HCT116 (cell line): ENCODE data around the gene PAOX. TPM values are rescaled to one million over a fixed set of nuclear protein-coding genes. Genes with fewer than 3 reads are reported as not detected.

Experiments
- ATAC-seq: fragments of 200-7000 bp; cut with Tn5 transposase; 2 replicates; pipeline ENCODE4 v1.9.1; 2020; ENCODE audit warnings: mild to moderate bottlenecking, moderate library complexity
- BruUV-seq: library from RNA; stranded (reverse); fragments of 400-500 nt; replicated peaks from 2 replicates; lab custom pipeline; 2021; lab: Mats Ljungman, UMichigan
- CTCF ChIA-PET: fragments of 300-600 bp; sonication (Branson Sonifier 250); formaldehyde crosslinking; loops from one replicate; lab custom pipeline; 2021; ENCODE audit warnings: antibody characterized with exemption; lab: Charles Lee
- POLR2A ChIA-PET: fragments of 300-600, 350-600 bp; sonication (Branson Sonifier 250); formaldehyde crosslinking; loops from one replicate; lab custom pipeline; 2021; ENCODE audit warnings: antibody characterized with exemption; lab: Charles Lee
- RAD21 ChIA-PET, 2 experiments: fragments of 300-600 bp; sonication (Branson Sonifier 250); formaldehyde crosslinking; loops; one replicate each; lab custom pipeline; 2023; ENCODE audit warnings: low total read pairs in 2 of 2; ENCODE audit not compliant: uncharacterized antibody in 2 of 2, unreplicated experiment in 2 of 2, low non-redundant PET in 1 of 2; lab: Charles Lee
- DNase-seq: peaks from one replicate; pipeline ENCODE4 v3.0.0-alpha.2; 2010; ENCODE audit warnings: low read depth, low spot score
- H2AFZ ChIP-seq: fragments of 200-600 bp; shearing (Covaris generic), sonication (generic); 2 replicates; pipeline ENCODE4 v1.6.1; 2017; ENCODE audit warnings: low read depth, mixed run types, mixed read lengths, antibody characterized with exemption, low read length; ENCODE audit not compliant: poor library complexity, severe bottlenecking
- H3K27ac ChIP-seq: 2 replicates; pipeline ENCODE4 v1.5.1; 2012; ENCODE audit warnings: low read depth, low read length
- H3K27me3 ChIP-seq: fragments of 200-600 bp; sonication (generic); 2 replicates; pipeline ENCODE4 v1.6.1; 2016; ENCODE audit warnings: mixed run types, low read length, mixed read lengths; ENCODE audit not compliant: insufficient read depth
- H3K36me3 ChIP-seq, 2 experiments: fragments of 200-500 bp in 1 of 2; fragments of 200-600 bp in 1 of 2; sonication (Bioruptor generic) in 1 of 2; sonication (generic) in 1 of 2; 2 replicates each; pipeline versions ENCODE4 v1.5.1 to v1.6.1; 2014 to 2016; ENCODE audit warnings: low read length in 2 of 2, inconsistent platforms in 1 of 2, mixed read lengths in 1 of 2, mixed run types in 1 of 2; ENCODE audit not compliant: insufficient read depth in 2 of 2, control insufficient read depth in 1 of 2
- H3K4me1 ChIP-seq, 2 experiments: fragments of 200-600 bp in 1 of 2; sonication (generic) in 1 of 2; 2 replicates each; pipeline versions ENCODE4 v1.5.1 to v1.6.1; 2012 to 2017; ENCODE audit warnings: low read length in 2 of 2, inconsistent platforms in 1 of 2, mild to moderate bottlenecking in 1 of 2, mixed read lengths in 1 of 2, mixed run types in 1 of 2, moderate library complexity in 1 of 2; ENCODE audit not compliant: insufficient read depth in 2 of 2, control insufficient read depth in 1 of 2
- H3K4me2 ChIP-seq: fragments of 200-600 bp; sonication (generic); 2 replicates; pipeline ENCODE4 v1.6.1; 2017; ENCODE audit warnings: mixed run types, low read length, mixed read lengths
- H3K4me3 ChIP-seq, 2 experiments: fragments of 200-600 bp in 1 of 2; sonication (generic) in 1 of 2; replicated peaks in 1 of 2; 2 replicates each; pipeline ENCODE4 v1.5.1; 2011 to 2016; ENCODE audit warnings: low read length in 2 of 2, control low read depth in 1 of 2, low read depth in 1 of 2, mild to moderate bottlenecking in 1 of 2, mixed read lengths in 1 of 2, mixed run types in 1 of 2
- H3K79me2 ChIP-seq: fragments of 200-600 bp; sonication (generic); 2 replicates; pipeline ENCODE4 v1.6.1; 2017; ENCODE audit warnings: mild to moderate bottlenecking, mixed run types, low read length, moderate library complexity, mixed read lengths; ENCODE audit not compliant: insufficient read depth
- H3K9ac ChIP-seq: fragments of 200-600 bp; sonication (generic); 2 replicates; pipeline ENCODE4 v1.6.1; 2016; ENCODE audit warnings: low read length, mixed read lengths
- H3K9me2 ChIP-seq: fragments of 200-600 bp; sonication (generic), shearing (Covaris generic); 2 replicates; pipeline ENCODE4 v1.6.1; 2017; ENCODE audit warnings: mixed run types, mild to moderate bottlenecking, moderate library complexity; ENCODE audit not compliant: insufficient read depth
- H3K9me3 ChIP-seq, 2 experiments: fragments of 200-500 bp in 1 of 2; fragments of 200-600 bp in 1 of 2; sonication (Bioruptor generic) in 1 of 2; sonication (generic) in 1 of 2; 2 replicates each; pipeline ENCODE4 v1.6.1; 2014 to 2017; ENCODE audit warnings: low read length in 2 of 2, mixed read lengths in 2 of 2, inconsistent platforms in 1 of 2, low read depth in 1 of 2, mild to moderate bottlenecking in 1 of 2, mixed run types in 1 of 2, moderate library complexity in 1 of 2; ENCODE audit not compliant: control insufficient read depth in 1 of 2, insufficient read depth in 1 of 2
- H4K20me1 ChIP-seq: fragments of 200-600 bp; sonication (generic), shearing (Covaris generic); 2 replicates; pipeline ENCODE4 v1.6.1; 2017; ENCODE audit warnings: mixed run types, mild to moderate bottlenecking, moderate library complexity; ENCODE audit not compliant: insufficient read depth
- ATF3 ChIP-seq: IDR thresholded peaks from 2 replicates; pipeline ENCODE4 v1.6.1; 2012
- CBX3 ChIP-seq: IDR thresholded peaks from 2 replicates; pipeline ENCODE4 v1.6.1; 2012; ENCODE audit warnings: low read depth
- CTCF ChIP-seq, 3 experiments: fragments of 200-600 bp in 1 of 3; sonication (generic) in 1 of 3; IDR thresholded peaks in 2 of 3; conservative IDR thresholded peaks in 1 of 3; 2 replicates each; pipeline ENCODE4 v1.5.1; 2012 to 2017; ENCODE audit warnings: low read depth in 2 of 3, low read length in 2 of 3, antibody characterized with exemption in 1 of 3, borderline replicate concordance in 1 of 3, control low read depth in 1 of 3, mild to moderate bottlenecking in 1 of 3, mixed read lengths in 1 of 3, mixed run types in 1 of 3, moderate library complexity in 1 of 3; ENCODE audit not compliant: insufficient read depth in 1 of 3
- EGR1 ChIP-seq: IDR thresholded peaks from 2 replicates; pipeline ENCODE4 v1.6.1; 2012; ENCODE audit warnings: low read depth
- ELF1 ChIP-seq: IDR thresholded peaks from 2 replicates; pipeline ENCODE4 v1.6.1; 2012; ENCODE audit warnings: low read depth, borderline replicate concordance
- EZH2 ChIP-seq: fragments of 200-600 bp; sonication (generic); IDR thresholded peaks from 2 replicates; pipeline ENCODE4 v1.6.1; 2017; ENCODE audit warnings: antibody characterized with exemption, mixed run types
- EZH2phosphoT487 ChIP-seq: fragments of 200-600 bp; IDR thresholded peaks from 2 replicates; pipeline ENCODE4 v1.6.1; 2018; ENCODE audit warnings: antibody characterized with exemption, borderline replicate concordance
- FOSL1 ChIP-seq: IDR thresholded peaks from 2 replicates; pipeline ENCODE4 v1.6.1; 2012; ENCODE audit warnings: low read depth
- MAX ChIP-seq: IDR thresholded peaks from 2 replicates; pipeline ENCODE4 v1.6.1; 2012
- POLR2A ChIP-seq: IDR thresholded peaks from 2 replicates; pipeline ENCODE4 v1.7.0; 2011; ENCODE audit warnings: borderline replicate concordance; ENCODE audit not compliant: insufficient read depth, insufficient read length; ENCODE audit errors: extremely low read depth
- RAD21 ChIP-seq: IDR thresholded peaks from 2 replicates; pipeline ENCODE4 v1.6.1; 2012; ENCODE audit warnings: low read depth, mild to moderate bottlenecking
- SIN3A ChIP-seq: IDR thresholded peaks from 2 replicates; pipeline ENCODE4 v1.6.1; 2012; ENCODE audit warnings: low read depth
- SP1 ChIP-seq: IDR thresholded peaks from 2 replicates; pipeline ENCODE4 v1.6.1; 2012; ENCODE audit warnings: low read depth
- TCF7L2 ChIP-seq: IDR thresholded peaks from 2 replicates; pipeline ENCODE4 v1.7.0; 2011; ENCODE audit warnings: borderline replicate concordance, inconsistent platforms; ENCODE audit not compliant: insufficient read depth, insufficient read length; ENCODE audit errors: extremely low read depth
- YY1 ChIP-seq: IDR thresholded peaks from 2 replicates; pipeline ENCODE4 v1.6.1; 2011; ENCODE audit warnings: low read length, low read depth, moderate library complexity, mild to moderate bottlenecking; ENCODE audit not compliant: insufficient replicate concordance; ENCODE audit errors: extremely low read depth
- ZBTB33 ChIP-seq: IDR thresholded peaks from 2 replicates; pipeline ENCODE4 v1.6.1; 2011; ENCODE audit warnings: mild to moderate bottlenecking, low read length, moderate library complexity; ENCODE audit not compliant: insufficient replicate concordance; ENCODE audit errors: extremely low read depth
- ZFX ChIP-seq: fragments of 450-650 bp; IDR thresholded peaks from 2 replicates; pipeline ENCODE4 v1.6.1; 2017
- intact Hi-C: fragments of 100-400 bp; cut with micrococcal nuclease; formaldehyde crosslinking; loops from 2 replicates; pipeline ENCODE4 v1.10.0; 2022
- total RNA-seq: library from RNA; stranded (reverse); gene quantifications from one replicate; pipeline ENCODE4 v1.2.1, GENCODE V29; 2021; ENCODE audit not compliant: unreplicated experiment

The PAOX gene
- total RNA-seq, 1 experiment from 2014 or later = 3.5 TPM

GRCh38 chr10:133339708-133340380 lies 39.2 kb upstream of the PAOX start:
- H3K27me3 ChIP-seq = no peaks in the 10 kb centered on the region
- H3K9me2 ChIP-seq = no peaks in the 10 kb centered on the region
- no TSS peak for BruUV-seq
- ChIA-PET POLR2A (no interaction called here), RAD21 (no interaction called here), CTCF (no interaction called here)
- no peaks in the 10 kb centered on the region for H3K36me3 ChIP-seq
- H3K4me2 ChIP-seq = no peak overlapping the region
- intact Hi-C loops = no loop called here
- no peak overlapping the region for H3K4me3 ChIP-seq
- no peaks in the 10 kb centered on the region for H3K9me3 ChIP-seq
- H2AFZ ChIP-seq = no peak overlapping the region
- H4K20me1 ChIP-seq = no peaks in the 10 kb centered on the region
- H3K4me1 ChIP-seq = peaks cover 0 to 8% of the 10 kb centered on the region in 2 experiments; a peak in 1 of 4 replicates
- no peak overlapping the region for H3K27ac ChIP-seq
- ATAC-seq = no peak
- no peak for DNase-seq
- TF ChIP-seq EZH2 = no peak
- no peak overlapping the region for H3K9ac ChIP-seq
- no peaks in the 10 kb centered on the region for H3K79me2 ChIP-seq

- H4K20me1 ChIP-seq = no peaks in the 10 kb centered on the region
- DNase-seq (no peak), ATAC-seq (no peak)
- no peak overlapping the region for H3K27ac ChIP-seq
- CTCF ChIA-PET = no interaction called here
- H3K9ac ChIP-seq = no peak overlapping the region
- no TSS peak for BruUV-seq
- peaks cover 0 to 8% of the 10 kb centered on the region in 2 experiments; a peak in 1 of 4 replicates for H3K4me1 ChIP-seq
- no peaks in the 10 kb centered on the region for H3K27me3 ChIP-seq
- no peak overlapping the region for H3K4me2 ChIP-seq
- H3K79me2 ChIP-seq = no peaks in the 10 kb centered on the region
- intact Hi-C loops = no loop called here
- H3K36me3 ChIP-seq = no peaks in the 10 kb centered on the region
- no peak overlapping the region for H2AFZ ChIP-seq
- no peak overlapping the region for H3K4me3 ChIP-seq
- no peaks in the 10 kb centered on the region for H3K9me3 ChIP-seq
- no peaks in the 10 kb centered on the region for H3K9me2 ChIP-seq
- RAD21 ChIA-PET = no interaction called here
- POLR2A ChIA-PET = no interaction called here
- no peak for TF ChIP-seq EZH2
- TF ChIP-seq FOSL1 = no peak
- TF ChIP-seq ELF1 = no peak
- no peak for TF ChIP-seq EZH2phosphoT487
- TF ChIP-seq MAX = no peak
- no peak for TF ChIP-seq EGR1
- no peak for TF ChIP-seq YY1
- no peak for TF ChIP-seq CBX3
- TF ChIP-seq SIN3A = no peak
- no peak for TF ChIP-seq ATF3
- no peak for TF ChIP-seq CTCF (IDR thresholded peaks at IDR 0.05 in 2 of 3, conservative IDR thresholded peaks at IDR 0.05 in 1 of 3; ENCODE audit: borderline replicate concordance in 1 of 3, insufficient read depth in 1 of 3, low read depth in 2 of 3, low read length in 2 of 3)
- TF ChIP-seq RAD21 = no peak
- TF ChIP-seq ZBTB33 = no peak
- TF ChIP-seq SP1 = no peak
- TF ChIP-seq TCF7L2 = no peak
- no peak for TF ChIP-seq POLR2A
- no peak for TF ChIP-seq ZFX
Measured at GRCh38 chr10:133341983-133342382, 37.1 kb upstream of the PAOX start.
